Non-pigmented ciliary epithelial cell (primary cell): ENCODE results near the gene TXNDC11.

Experiments
- DNase-seq: peaks from one replicate; pipeline ENCODE4 v3.0.0-alpha.2; 2010; ENCODE audit warnings: low read depth

Gene TXNDC11

GRCh38 chr16:11722468-11722808, 20.2 kb downstream of the TXNDC11 start:
- DNase-seq, result no peak

DNA sequence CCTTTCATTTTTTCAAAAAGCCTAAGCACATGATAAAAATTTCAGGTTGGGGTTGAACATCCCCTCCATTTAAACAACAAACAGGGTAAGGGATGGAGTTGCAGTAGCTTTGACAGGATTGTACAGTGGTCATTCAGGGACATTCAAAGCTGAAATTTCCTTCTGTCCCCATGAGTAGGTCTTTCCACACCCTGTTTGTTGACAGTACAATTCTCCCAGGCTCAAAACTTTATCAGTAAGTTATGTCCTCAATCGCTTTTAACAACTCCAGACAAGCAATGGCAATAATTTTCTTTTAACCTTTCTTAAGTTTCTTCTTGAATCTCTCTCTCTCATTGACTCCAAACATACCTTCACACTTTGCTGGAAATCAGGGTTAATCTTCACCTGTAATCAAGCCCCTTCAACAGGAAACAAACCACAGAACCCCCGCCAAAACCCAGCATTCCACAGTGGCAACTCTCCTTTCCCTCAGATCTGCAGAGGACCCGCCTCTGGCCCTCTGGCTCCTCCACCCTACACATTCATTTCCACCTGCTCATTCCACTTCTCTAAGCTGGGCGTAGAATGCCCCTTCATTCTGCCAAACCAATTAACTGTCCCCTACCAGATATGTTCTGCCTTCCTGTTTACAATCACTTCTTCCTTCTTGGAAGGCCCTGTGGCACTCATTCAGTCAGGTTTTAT, 20.7 kb downstream of the TXNDC11 start:
- no peak for DNase-seq

- DNase-seq, result no peak
Observed at GRCh38 chr16:11719762-11720161, 22.9 kb downstream of the TXNDC11 start.

GRCh38 chr16:11719171-11719570, 23.5 kb downstream of the TXNDC11 start:
- DNase-seq, result no peak

- no peak for DNase-seq
Observed at GRCh38 chr16:11717811-11718210, 24.8 kb downstream of the TXNDC11 start.

DNA sequence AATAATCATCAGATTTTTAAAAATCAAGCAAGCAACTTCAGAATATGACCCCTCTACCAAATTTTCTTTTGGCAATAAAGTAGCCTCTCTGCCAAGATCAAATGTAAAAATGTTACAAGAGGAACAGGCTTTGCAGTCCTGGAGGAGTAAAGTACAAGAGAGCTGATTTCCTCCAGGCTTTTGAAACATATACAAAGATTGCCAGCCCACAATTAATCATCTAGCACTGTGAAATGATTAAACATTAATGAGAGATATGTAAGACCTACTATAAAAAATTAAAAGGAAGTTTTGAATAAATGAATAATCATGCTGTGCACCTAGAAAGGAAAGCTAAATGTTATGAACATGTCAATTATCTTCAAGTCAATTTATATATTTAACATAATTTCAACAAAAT, 26.3 kb downstream of the TXNDC11 start:
- DNase-seq, result no peak

DNA sequence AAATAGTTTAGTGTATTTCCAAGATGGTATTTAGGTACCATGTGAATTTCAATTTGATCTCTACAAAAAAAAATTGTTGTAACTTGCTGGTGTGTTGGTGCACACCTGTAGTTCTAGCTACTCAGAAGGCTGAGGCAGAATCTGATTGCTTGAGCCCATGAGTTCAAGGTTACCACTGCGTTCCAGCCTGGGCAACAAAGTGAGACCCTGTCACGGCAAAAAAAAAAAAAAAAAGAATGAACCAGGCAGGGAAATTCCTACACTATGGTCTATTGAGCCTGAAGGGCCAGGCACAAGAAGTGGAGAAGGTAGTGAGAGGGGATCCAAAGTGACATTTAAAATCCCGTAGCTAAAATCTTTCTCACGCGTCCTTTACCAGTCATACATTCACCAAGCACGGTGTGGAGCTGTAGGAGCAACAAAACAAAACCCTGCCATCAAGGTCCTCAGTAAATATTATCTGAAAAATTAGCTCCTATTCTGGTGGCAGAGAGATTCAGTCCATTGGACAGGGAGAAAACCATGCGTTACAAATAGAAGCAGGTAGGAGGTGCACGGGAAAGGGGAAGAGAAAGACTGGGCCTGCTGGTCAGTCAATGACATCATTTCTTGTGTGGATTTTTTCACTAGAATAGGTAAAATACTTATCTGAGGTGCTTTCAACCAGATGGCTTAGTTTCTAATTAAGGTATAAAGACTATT, 27.3 kb downstream of the TXNDC11 start:
- DNase-seq, result no peak

- DNase-seq, result no peak
Observed at GRCh38 chr16:11712122-11712521, 30.5 kb downstream of the TXNDC11 start.

- DNase-seq, result no peak
Observed at GRCh38 chr16:11711662-11712061, 31.0 kb downstream of the TXNDC11 start.

- peak; percentile 23 for DNase-seq
Observed at GRCh38 chr16:11708421-11708820, 34.2 kb downstream of the TXNDC11 start.

- no peak for DNase-seq
Observed at GRCh38 chr16:11707679-11708197, 34.9 kb downstream of the TXNDC11 start.

DNA sequence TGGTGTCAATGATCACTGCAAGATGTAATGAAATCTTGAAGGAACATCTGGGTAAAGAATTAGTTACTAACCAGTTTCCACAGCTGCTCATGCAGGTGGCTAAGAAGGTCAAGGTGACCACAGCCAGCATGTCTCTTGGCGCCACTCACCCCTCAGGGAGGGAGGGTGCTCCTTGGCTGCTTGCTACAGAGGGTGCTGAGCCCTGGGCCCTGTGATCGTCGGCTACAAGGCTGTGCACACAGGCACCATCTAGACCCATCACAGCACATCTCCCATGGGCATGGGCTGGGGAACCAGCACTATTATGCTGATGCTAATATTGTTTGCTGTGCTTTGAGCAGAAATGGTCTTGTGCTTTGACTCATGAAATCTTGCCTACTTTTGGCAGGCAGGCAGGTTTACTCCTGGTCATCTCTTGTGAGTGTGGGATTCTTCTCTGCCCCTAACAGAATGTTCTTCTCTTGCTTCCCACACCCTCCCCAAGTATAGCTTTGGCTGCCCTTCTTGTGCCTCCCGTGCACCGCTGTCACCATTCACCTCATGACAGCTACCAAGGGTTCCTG, 36.4 kb downstream of the TXNDC11 start:
- no peak for DNase-seq

DNA sequence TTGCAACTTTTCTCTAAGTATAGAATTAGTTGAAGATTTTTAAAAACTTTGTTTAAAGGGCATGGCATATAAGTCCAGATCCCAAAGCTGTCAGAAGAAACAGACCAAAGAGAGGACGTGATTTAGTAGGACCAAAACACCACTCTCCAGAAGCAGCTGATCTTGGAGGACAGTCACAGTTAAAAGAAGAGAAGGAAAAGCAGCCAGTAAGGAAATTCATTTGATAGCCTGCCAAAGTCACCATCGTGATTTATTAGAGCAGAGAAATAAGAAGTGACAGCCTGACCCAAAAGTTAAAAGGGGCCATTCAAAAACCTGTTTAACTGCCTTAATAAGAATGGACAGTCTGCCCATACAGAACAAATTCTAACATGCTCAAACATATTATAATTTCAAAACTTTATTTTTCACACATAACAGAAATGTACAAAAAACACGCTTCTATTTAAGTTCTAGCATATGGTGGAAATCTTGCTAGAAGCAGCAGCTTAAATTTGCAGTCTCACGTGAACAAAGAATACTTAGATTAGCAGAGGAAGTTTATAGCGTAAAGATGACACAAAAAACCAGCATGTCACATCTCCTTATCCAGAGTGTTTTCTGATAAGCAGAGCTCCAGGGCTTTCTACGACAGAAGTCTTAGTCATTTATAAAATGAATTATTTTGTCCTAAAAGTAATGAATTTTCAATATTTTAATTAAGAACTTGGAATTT, 37.2 kb downstream of the TXNDC11 start:
- DNase-seq, result no peak

GRCh38 chr16:11700264-11701029, 42.2 kb downstream of the TXNDC11 start:
- DNase-seq, result no peak

DNA sequence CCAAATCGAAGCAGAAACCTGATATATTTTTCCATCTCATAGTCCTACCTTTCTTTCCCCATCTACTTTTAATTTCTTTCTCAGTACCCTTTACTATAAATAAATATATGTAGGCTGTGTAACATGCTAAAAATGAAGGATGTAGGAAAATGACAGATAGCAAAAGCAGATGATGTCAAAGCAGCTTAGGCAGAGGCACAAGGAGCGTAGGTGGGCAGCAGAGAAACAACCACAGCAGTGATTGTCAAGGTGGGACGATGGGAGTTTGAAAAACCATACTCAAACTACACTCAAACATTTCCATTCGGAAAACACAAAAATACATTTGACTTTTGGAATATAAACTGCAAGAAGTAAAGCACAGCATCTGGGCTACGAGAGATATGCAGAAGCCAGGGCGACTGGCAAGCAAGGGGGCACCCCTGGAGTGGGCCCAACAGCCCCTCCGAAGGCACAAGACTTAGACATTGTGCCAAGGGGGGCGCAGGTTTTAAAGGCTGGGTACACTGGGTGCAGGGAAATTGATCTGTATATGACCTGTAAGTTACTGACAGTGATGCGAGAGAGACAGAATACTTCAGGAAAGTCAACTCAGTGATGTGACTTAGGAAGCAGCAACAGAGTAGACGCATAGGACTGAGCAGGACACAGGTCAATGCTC, 43.3 kb downstream of the TXNDC11 start:
- no peak for DNase-seq

DNA sequence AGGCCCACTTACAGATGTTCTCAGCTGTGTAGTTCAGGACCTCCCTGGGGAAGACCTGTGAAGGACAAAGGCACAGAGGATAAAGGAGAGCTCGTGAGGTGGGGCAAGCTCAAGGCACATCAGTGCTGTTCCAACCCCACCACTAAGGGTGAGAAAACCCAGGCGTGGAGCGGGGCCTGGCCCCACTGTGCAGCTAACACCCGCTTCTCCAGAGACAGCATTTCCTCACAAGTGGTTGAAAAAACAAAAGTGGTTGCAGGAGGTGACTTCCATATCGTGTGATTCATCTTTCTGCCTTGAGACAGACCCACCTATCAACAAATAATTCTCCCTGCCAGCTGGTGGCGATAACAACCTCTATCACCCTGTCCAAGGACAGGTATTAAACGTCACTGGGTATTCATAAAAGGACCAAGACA, 44.4 kb downstream of the TXNDC11 start:
- DNase-seq, result no peak

DNA sequence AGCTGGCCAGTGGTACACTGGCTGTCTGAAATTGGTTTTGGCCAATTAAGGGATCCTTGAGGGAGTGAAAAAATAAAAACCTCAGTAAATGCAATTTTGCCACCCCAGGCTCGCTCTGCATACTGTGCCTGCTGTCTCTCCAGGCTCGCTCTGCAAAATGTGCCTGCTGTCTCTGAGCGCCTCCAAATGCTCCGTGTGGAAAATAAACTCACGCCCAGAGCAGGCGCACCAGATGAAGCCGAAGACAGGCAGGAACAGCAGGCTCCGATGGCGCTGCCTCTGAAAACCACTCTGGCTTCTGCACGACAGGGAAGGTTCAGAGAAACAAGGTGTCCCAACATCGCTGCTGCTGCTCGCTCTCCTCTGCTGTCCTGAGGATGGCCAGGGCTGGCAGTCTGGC, 45.3 kb downstream of the TXNDC11 start:
- DNase-seq, result no peak

- no peak for DNase-seq
Observed at GRCh38 chr16:11696266-11697012, 46.2 kb downstream of the TXNDC11 start.

DNA sequence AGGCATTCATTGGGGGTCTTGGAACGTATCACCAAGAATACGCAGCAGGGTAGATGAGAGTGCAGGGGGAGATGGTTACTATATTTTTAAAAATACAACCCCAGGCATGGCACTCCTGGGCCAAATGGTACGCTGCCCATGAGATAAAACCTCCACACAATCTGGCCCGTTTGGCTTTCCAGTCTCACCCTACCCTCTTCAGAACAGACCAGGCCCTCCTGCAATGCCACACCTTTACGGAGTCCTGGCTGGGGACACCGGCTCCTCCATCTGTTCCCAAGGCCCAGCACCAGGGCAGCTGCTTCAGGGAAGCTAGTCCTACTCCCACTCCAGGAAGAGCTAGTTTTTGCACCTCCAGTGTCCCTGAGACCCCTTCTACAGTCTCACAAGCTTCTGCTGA, 50.0 kb downstream of the TXNDC11 start:
- no peak for DNase-seq

- no peak for DNase-seq
Observed at GRCh38 chr16:11692171-11692570, 50.5 kb downstream of the TXNDC11 start.

DNA sequence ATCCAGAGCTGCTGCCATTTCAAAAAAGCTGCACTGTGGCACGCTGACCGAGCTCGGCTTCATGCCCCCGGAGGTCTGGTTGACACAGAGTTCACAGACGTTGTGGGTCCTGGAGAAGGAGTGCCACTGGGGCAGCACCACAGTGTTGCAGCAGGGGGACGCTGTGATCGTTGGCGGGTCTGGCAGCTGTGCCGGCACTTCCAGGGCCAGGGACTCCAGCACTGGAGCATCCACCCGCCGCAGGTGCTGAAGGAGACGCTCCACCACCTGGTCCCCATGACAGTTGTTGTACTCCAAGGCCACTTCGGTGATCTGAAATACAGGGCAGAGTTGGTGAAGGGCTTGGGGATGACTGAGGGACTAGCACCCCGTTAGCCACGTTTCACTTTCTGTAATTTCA, 50.9 kb downstream of the TXNDC11 start:
- DNase-seq, result no peak
